Measurements from ENCODE around the gene AIPL1. TPM values are rescaled to one million over a fixed set of nuclear protein-coding genes. Genes with fewer than 3 reads are reported as not detected.

Gene AIPL1
- total RNA-seq, 2 donors from 2014 or later: not detected

DNA sequence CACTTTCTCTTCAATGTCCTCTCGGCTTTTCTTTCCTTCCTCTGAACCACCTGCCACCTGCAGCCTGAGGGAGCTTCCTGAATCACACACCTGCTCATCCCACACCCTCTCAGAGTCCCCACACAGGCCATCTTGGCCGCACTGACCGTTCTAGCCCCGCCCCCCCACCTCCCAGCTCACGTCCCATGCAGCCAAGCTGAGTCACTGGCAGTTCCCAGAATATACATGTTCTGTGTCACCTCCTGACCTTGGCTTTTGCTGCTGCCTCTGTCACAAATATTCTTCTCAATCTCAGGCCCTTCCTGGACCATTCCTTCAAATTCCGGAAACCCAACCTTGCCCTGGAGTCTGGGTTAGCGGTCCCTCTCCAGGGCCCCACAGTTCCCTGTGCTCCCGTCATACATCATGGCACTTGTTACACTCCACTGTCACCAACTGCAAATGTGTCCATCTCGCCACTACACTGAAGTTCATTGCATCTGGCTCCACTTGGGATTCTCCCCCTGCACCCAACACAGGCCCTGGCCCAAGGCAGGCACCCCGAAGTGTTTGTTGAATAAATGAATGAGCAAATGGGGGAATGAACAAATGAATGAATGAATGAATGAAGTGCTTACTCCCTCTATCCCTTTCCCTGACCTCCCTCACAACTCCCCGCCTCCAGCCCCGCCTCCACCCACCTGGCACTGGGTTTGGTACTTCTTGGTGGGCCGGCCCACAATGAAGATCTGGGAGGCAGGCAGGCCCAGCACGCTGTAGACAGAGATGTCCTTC, 22.2 kb upstream of the AIPL1 start:
- WGBS, 2 donors: 76 to 83% methylated on average over 13 to 14 of the region's 14 CpGs
- H3K36me3 ChIP-seq (replicated peaks in 1 of 2; ENCODE audit: insufficient read depth in 1 of 2, low read depth in 2 of 2): no peaks in the 10 kb centered on the region
- DNase-seq: no peak
- no peaks in the 10 kb centered on the region for H3K27me3 ChIP-seq
- TF ChIP-seq, protein P1, sequence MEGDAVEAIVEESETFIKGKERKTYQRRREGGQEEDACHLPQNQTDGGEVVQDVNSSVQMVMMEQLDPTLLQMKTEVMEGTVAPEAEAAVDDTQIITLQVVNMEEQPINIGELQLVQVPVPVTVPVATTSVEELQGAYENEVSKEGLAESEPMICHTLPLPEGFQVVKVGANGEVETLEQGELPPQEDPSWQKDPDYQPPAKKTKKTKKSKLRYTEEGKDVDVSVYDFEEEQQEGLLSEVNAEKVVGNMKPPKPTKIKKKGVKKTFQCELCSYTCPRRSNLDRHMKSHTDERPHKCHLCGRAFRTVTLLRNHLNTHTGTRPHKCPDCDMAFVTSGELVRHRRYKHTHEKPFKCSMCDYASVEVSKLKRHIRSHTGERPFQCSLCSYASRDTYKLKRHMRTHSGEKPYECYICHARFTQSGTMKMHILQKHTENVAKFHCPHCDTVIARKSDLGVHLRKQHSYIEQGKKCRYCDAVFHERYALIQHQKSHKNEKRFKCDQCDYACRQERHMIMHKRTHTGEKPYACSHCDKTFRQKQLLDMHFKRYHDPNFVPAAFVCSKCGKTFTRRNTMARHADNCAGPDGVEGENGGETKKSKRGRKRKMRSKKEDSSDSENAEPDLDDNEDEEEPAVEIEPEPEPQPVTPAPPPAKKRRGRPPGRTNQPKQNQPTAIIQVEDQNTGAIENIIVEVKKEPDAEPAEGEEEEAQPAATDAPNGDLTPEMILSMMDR (IDR thresholded peaks at IDR 0.05): no peak
- TF ChIP-seq POLR2A (IDR thresholded peaks at IDR 0.05): no peak
- intact Hi-C loops (cut with DNase I): no loop called here
- no peak for ATAC-seq
- H3K27ac ChIP-seq: no peak overlapping the region
- no peaks in the 10 kb centered on the region for H3K4me1 ChIP-seq
- no peaks in the 10 kb centered on the region for H3K9me3 ChIP-seq
- no peak overlapping the region for H3K4me3 ChIP-seq

DNA sequence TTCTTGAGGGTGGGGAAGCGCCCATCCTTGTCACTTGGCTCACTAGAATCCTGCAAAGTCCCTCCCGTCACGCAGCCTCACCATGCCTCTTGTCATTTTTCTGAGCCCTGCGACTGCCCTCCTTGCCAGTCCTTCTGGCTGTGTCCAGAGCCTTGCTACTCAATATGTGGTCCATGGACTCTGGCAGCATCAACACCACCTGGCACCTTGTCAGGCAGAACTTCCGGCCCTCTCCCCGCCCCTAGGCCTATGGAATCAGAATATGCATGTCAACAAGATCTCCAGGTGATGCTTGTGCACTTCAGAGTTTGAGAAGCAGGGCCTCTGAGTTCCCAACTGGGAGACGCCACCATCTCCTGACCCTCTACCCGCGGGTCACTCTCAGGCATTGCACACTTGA, 21.4 kb upstream of the AIPL1 start:
- intact Hi-C loops (cut with DNase I): no loop called here
- Histone ChIP-seq H3K36me3 (replicated peaks in 1 of 2; ENCODE audit: insufficient read depth in 1 of 2, low read depth in 2 of 2) (no peaks in the 10 kb centered on the region), H3K27me3 (no peaks in the 10 kb centered on the region), H3K27ac (no peak overlapping the region), H3K4me3 (no peak overlapping the region), H3K9me3 (no peaks in the 10 kb centered on the region), H3K4me1 (no peaks in the 10 kb centered on the region)
- ATAC-seq: no peak
- TF ChIP-seq, protein P1 (IDR thresholded peaks at IDR 0.05): no peak
- no peak for TF ChIP-seq POLR2A (IDR thresholded peaks at IDR 0.05)
- 83 to 87% methylated on average over 7 to 9 of the region's 9 CpGs for WGBS, 2 donors
- no peak for DNase-seq

DNA sequence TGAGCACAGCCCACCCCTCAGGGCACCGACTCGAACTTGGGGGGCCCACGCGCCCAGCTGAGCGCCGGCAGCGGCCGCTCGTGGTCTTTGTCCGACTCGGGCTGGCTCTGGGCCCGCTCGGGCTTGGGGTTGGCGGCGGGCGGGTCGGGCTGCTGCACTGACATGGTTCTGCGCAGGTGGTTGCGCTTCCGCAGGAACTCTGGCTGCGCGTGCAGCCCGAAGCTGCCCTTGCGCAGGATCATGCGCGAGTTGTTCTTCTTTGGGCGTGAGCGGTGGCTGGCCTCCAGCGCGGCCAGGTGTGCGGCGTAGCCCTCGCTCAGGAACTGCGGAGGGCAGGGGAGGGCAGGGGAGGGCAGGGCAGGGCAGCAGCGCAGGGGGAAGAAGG, 20.4 kb upstream of the AIPL1 start:
- Histone ChIP-seq H3K27ac (no peak overlapping the region), H3K9me3 (no peaks in the 10 kb centered on the region), H3K4me1 (no peaks in the 10 kb centered on the region), H3K36me3 (replicated peaks in 1 of 2; ENCODE audit: insufficient read depth in 1 of 2, low read depth in 2 of 2) (no peaks in the 10 kb centered on the region), H3K4me3 (no peak overlapping the region), H3K27me3 (no peaks in the 10 kb centered on the region)
- intact Hi-C loops (cut with DNase I): no loop called here
- peak in 3 of 4 donors; percentile 19 to 31 (median 23) for DNase-seq
- TF ChIP-seq POLR2A (IDR thresholded peaks at IDR 0.05): no peak
- TF ChIP-seq, protein P1 (IDR thresholded peaks at IDR 0.05): no peak
- ATAC-seq: no peak
- WGBS, 2 donors: 10 to 36% methylated on average over 5 to 30 of the region's 35 CpGs

DNA sequence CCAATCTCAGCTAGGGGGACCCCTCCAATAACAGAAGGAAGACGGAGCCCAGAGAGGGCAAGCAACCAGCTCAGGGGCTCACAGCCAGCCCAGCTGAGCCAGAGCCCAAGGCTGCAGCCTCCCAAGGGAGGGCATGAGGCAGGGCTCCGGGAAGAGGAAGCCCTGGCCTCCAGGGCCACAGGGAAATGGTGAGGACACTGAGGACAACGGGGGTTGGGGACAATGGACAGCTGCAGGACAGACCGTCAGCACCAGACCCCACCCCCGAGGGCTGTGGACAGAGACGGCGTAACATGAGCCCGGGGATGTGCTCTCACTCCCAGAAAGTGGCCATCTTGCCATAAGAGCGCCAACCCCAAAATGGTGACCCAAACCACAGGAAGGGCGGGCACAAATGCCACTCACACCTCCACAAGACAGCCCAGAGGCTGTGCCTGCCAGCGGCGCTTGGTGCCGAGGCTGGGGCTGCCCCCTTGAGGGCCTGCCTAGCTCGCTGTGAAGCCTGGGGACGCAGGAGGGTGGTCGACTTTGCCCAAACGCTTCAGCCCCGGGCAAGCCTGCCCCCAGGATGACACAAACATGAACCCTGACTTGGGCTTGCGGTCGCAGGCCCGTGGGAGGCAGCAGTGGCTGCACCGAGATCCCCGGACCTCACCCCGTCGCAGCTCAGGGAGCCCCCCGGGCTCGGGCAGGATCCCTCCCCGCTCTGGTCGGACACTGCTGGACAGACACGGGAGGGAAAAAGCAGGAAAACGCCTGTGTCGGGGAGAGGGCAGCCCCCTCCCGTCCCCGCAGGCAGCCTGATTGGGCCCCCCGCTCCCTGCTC, 19.8 kb upstream of the AIPL1 start:
- WGBS, 2 donors: 55 to 56% methylated on average over 27 to 35 of the region's 35 CpGs
- H3K36me3 ChIP-seq (replicated peaks in 1 of 2; ENCODE audit: insufficient read depth in 1 of 2, low read depth in 2 of 2): no peaks in the 10 kb centered on the region
- H3K27ac ChIP-seq: no peak overlapping the region
- H3K4me3 ChIP-seq: no peak overlapping the region
- H3K4me1 ChIP-seq: no peaks in the 10 kb centered on the region
- ATAC-seq (no peak), DNase-seq (no peak)
- no peaks in the 10 kb centered on the region for H3K27me3 ChIP-seq
- TF ChIP-seq POLR2A (IDR thresholded peaks at IDR 0.05): no peak
- TF ChIP-seq, protein P1 (IDR thresholded peaks at IDR 0.05): no peak
- intact Hi-C loops (cut with DNase I): no loop called here
- H3K9me3 ChIP-seq: no peaks in the 10 kb centered on the region
